Neural cell (in vitro differentiated cells): ENCODE results near the gene SLCO3A1. TPM values are rescaled to one million over a fixed set of nuclear protein-coding genes. Genes with fewer than 3 reads are reported as not detected.

Experiments
- H2AFZ ChIP-seq: fragments of 200-600, 300-800 bp; sonication (generic), shearing (Covaris generic); 2 replicates; pipeline ENCODE4 v1.6.0; 2014; ENCODE audit warnings: low read depth, mild to moderate bottlenecking, antibody characterized with exemption, low read length, moderate library complexity
- H3F3A ChIP-seq: fragments of 200-600 bp; shearing (Covaris generic); 2 replicates; pipeline ENCODE4 v1.6.1; 2016; ENCODE audit warnings: mild to moderate bottlenecking, moderate library complexity, mixed read lengths, antibody characterized with exemption, low read length; ENCODE audit not compliant: insufficient read depth, poor library complexity, severe bottlenecking
- H3K27ac ChIP-seq: fragments of 200-600, 300-800 bp; sonication (generic), shearing (Covaris generic); 2 replicates; pipeline ENCODE4 v1.5.1; 2014; ENCODE audit warnings: mild to moderate bottlenecking, low read length, moderate library complexity
- H3K27me3 ChIP-seq: fragments of 300-800, 200-600 bp; sonication (generic), shearing (Covaris generic); 2 replicates; pipeline ENCODE4 v1.6.0; 2014; ENCODE audit warnings: mild to moderate bottlenecking, low read depth, low read length, moderate library complexity; ENCODE audit not compliant: insufficient read depth
- H3K36me3 ChIP-seq: fragments of 300-800, 200-600 bp; sonication (generic), shearing (Covaris generic); 2 replicates; pipeline ENCODE4 v1.5.1; 2014; ENCODE audit warnings: mild to moderate bottlenecking, antibody characterized with exemption, low read length, moderate library complexity; ENCODE audit not compliant: insufficient read depth
- H3K4me2 ChIP-seq: fragments of 300-800, 200-600 bp; sonication (generic), shearing (Covaris generic); 2 replicates; pipeline ENCODE4 v1.6.0; 2014; ENCODE audit warnings: mild to moderate bottlenecking, low read length
- H3K4me3 ChIP-seq: fragments of 300-800, 200-600 bp; sonication (generic), shearing (Covaris generic); 2 replicates; pipeline ENCODE4 v1.5.1; 2014; ENCODE audit warnings: mild to moderate bottlenecking, low read length, moderate library complexity
- H3K79me2 ChIP-seq: fragments of 200-600 bp; shearing (Covaris generic); replicated peaks from 2 replicates; pipeline ENCODE4 v1.6.0; 2014; ENCODE audit warnings: mild to moderate bottlenecking, low read length, moderate library complexity; ENCODE audit not compliant: insufficient read depth
- H3K9ac ChIP-seq: fragments of 300-800, 200-600 bp; sonication (generic), shearing (Covaris generic); 2 replicates; pipeline ENCODE4 v1.6.1; 2016; ENCODE audit warnings: mild to moderate bottlenecking, low read length, mixed read lengths
- H3K9me2 ChIP-seq: fragments of 200-600 bp; shearing (Covaris generic); 2 replicates; pipeline ENCODE4 v1.6.1; 2016; ENCODE audit warnings: mild to moderate bottlenecking, low read length, mixed read lengths; ENCODE audit not compliant: insufficient read depth
- H3K9me3 ChIP-seq: fragments of 200-600, 300-800 bp; sonication (generic), shearing (Covaris generic); 2 replicates; pipeline ENCODE4 v1.6.1; 2016; ENCODE audit warnings: mild to moderate bottlenecking, mixed run types, low read length, moderate library complexity, mixed read lengths
- H4K20me1 ChIP-seq: fragments of 200-600 bp; shearing (Covaris generic); 2 replicates; pipeline ENCODE4 v1.6.1; 2016; ENCODE audit warnings: mild to moderate bottlenecking, mixed run types; ENCODE audit not compliant: insufficient read depth
- EP300 ChIP-seq: fragments of 450-650 bp; conservative IDR thresholded peaks from 2 replicates; pipeline ENCODE4 v1.6.1; 2014; ENCODE audit warnings: antibody characterized with exemption, mild to moderate bottlenecking, moderate library complexity; ENCODE audit not compliant: poor library complexity, severe bottlenecking
- EZH2 ChIP-seq: fragments of 200-600, 300-800 bp; shearing (Covaris generic), sonication (generic); IDR thresholded peaks from 2 replicates; pipeline ENCODE4 v1.6.1; 2014; ENCODE audit warnings: antibody characterized with exemption, low read length, borderline replicate concordance, mild to moderate bottlenecking; ENCODE audit not compliant: insufficient read depth, poor library complexity, severe bottlenecking
- MXI1 ChIP-seq: fragments of 450-650 bp; conservative IDR thresholded peaks from 2 replicates; pipeline ENCODE4 v1.6.1; 2014; ENCODE audit warnings: antibody characterized with exemption, mild to moderate bottlenecking; ENCODE audit not compliant: poor library complexity, severe bottlenecking
- POLR2AphosphoS5 ChIP-seq: IDR thresholded peaks from 2 replicates; pipeline ENCODE4 v1.6.1; 2012
- RAD21 ChIP-seq: fragments of 450-650 bp; conservative IDR thresholded peaks from 2 replicates; pipeline ENCODE4 v1.6.1; 2014; ENCODE audit warnings: antibody characterized with exemption, mild to moderate bottlenecking, moderate library complexity
- SMC3 ChIP-seq: fragments of 450-650 bp; conservative IDR thresholded peaks from 2 replicates; pipeline ENCODE4 v1.6.1; 2014; ENCODE audit warnings: antibody characterized with exemption, mild to moderate bottlenecking, moderate library complexity; ENCODE audit not compliant: poor library complexity
- TAF1 ChIP-seq: IDR thresholded peaks from 2 replicates; pipeline ENCODE4 v1.6.1; 2012; ENCODE audit warnings: low read depth
- polyA plus RNA-seq: library from polyadenylated mRNA; depleted of rRNA; stranded (reverse); fragments of >200 nt; gene quantifications from 2 replicates; pipeline ENCODE4 v1.2.3, GENCODE V29; 2014
- TF ChIP-seq, protein P1 (sequence below): IDR thresholded peaks from 2 replicates; pipeline ENCODE4 v1.6.1; 2012; ENCODE audit warnings: borderline replicate concordance
- TF ChIP-seq, protein P2 (sequence below): fragments of 450-650 bp; IDR thresholded peaks from 2 replicates; pipeline ENCODE4 v1.5.1; 2014; ENCODE audit warnings: antibody characterized with exemption, mild to moderate bottlenecking, moderate library complexity; ENCODE audit not compliant: poor library complexity, severe bottlenecking

SLCO3A1 gene
- polyA plus RNA-seq, 1 donor from 2014 or later: 14.2 TPM

DNA sequence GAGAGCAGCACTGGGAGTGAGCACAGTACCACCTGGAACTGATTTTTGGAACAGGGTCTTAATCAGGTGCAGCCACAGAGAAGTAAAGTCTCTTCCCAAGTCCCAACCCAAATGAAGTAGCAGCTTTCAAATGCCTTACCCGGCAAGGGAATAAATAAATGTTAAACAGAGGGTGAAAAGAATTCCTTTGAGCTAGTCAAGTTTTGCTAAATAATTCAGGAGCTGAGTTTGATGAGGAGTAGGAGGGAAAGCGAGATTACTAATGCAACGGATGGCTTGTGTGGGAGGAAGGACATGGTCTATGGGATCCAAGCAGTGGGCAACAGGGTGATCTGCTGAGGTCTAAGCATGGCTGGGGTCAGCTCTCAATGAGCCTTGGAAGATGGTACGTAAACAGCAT lies 335.7 kb downstream of the SLCO3A1 start:
- Histone ChIP-seq H2AFZ (no peak overlapping the region), H3K9me2 (no peaks in the 10 kb centered on the region), H3K27me3 (no peaks in the 10 kb centered on the region), H3K4me2 (no peak overlapping the region), H3F3A (no peaks in the 10 kb centered on the region), H3K4me3 (no peak overlapping the region), H3K9me3 (no peaks in the 10 kb centered on the region), H3K36me3 (no peaks in the 10 kb centered on the region), H3K79me2 (no peaks in the 10 kb centered on the region), H3K9ac (no peak overlapping the region), H3K27ac (no peak overlapping the region), H4K20me1 (no peaks in the 10 kb centered on the region)
- no peak for TF ChIP-seq EZH2
- no peak for TF ChIP-seq EP300
- TF ChIP-seq RAD21: no peak
- TF ChIP-seq TAF1: no peak
- TF ChIP-seq, protein P1, sequence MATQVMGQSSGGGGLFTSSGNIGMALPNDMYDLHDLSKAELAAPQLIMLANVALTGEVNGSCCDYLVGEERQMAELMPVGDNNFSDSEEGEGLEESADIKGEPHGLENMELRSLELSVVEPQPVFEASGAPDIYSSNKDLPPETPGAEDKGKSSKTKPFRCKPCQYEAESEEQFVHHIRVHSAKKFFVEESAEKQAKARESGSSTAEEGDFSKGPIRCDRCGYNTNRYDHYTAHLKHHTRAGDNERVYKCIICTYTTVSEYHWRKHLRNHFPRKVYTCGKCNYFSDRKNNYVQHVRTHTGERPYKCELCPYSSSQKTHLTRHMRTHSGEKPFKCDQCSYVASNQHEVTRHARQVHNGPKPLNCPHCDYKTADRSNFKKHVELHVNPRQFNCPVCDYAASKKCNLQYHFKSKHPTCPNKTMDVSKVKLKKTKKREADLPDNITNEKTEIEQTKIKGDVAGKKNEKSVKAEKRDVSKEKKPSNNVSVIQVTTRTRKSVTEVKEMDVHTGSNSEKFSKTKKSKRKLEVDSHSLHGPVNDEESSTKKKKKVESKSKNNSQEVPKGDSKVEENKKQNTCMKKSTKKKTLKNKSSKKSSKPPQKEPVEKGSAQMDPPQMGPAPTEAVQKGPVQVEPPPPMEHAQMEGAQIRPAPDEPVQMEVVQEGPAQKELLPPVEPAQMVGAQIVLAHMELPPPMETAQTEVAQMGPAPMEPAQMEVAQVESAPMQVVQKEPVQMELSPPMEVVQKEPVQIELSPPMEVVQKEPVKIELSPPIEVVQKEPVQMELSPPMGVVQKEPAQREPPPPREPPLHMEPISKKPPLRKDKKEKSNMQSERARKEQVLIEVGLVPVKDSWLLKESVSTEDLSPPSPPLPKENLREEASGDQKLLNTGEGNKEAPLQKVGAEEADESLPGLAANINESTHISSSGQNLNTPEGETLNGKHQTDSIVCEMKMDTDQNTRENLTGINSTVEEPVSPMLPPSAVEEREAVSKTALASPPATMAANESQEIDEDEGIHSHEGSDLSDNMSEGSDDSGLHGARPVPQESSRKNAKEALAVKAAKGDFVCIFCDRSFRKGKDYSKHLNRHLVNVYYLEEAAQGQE: no peak
- TF ChIP-seq, protein P2, sequence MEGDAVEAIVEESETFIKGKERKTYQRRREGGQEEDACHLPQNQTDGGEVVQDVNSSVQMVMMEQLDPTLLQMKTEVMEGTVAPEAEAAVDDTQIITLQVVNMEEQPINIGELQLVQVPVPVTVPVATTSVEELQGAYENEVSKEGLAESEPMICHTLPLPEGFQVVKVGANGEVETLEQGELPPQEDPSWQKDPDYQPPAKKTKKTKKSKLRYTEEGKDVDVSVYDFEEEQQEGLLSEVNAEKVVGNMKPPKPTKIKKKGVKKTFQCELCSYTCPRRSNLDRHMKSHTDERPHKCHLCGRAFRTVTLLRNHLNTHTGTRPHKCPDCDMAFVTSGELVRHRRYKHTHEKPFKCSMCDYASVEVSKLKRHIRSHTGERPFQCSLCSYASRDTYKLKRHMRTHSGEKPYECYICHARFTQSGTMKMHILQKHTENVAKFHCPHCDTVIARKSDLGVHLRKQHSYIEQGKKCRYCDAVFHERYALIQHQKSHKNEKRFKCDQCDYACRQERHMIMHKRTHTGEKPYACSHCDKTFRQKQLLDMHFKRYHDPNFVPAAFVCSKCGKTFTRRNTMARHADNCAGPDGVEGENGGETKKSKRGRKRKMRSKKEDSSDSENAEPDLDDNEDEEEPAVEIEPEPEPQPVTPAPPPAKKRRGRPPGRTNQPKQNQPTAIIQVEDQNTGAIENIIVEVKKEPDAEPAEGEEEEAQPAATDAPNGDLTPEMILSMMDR: no peak
- no peak for TF ChIP-seq POLR2AphosphoS5
- TF ChIP-seq MXI1: no peak
- TF ChIP-seq SMC3: no peak

DNA sequence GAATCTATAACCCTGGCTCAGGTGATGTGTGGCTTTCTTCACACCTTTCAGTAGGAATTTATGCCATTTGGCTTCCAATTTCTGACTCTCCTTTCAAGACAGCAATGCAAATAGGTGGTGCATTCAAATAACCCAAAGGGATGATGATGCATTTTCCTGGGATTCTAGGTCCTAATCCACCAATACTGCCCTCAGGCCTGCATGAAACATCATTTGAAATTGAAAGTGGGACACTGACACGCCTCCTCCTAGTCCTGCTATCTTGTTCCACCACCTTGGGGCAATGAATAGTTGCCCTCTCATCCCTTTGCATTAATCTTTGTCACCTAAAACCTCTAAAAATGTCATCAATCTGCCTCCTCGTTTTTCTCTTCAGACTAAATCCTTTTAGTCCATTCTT lies 341.7 kb downstream of the SLCO3A1 start:
- no peak overlapping the region for H3K27ac ChIP-seq
- no peak overlapping the region for H2AFZ ChIP-seq
- H3K4me2 ChIP-seq: no peak overlapping the region
- no peaks in the 10 kb centered on the region for H3F3A ChIP-seq
- no peaks in the 10 kb centered on the region for H3K79me2 ChIP-seq
- no peaks in the 10 kb centered on the region for H3K9me2 ChIP-seq
- H3K4me3 ChIP-seq: no peak overlapping the region
- H3K9me3 ChIP-seq: no peaks in the 10 kb centered on the region
- no peak overlapping the region for H3K9ac ChIP-seq
- H4K20me1 ChIP-seq: no peaks in the 10 kb centered on the region
- H3K27me3 ChIP-seq: no peaks in the 10 kb centered on the region
- H3K36me3 ChIP-seq: no peaks in the 10 kb centered on the region
- no peak for TF ChIP-seq SMC3
- no peak for TF ChIP-seq TAF1
- TF ChIP-seq EZH2: no peak
- no peak for TF ChIP-seq RAD21
- TF ChIP-seq EP300: no peak

DNA sequence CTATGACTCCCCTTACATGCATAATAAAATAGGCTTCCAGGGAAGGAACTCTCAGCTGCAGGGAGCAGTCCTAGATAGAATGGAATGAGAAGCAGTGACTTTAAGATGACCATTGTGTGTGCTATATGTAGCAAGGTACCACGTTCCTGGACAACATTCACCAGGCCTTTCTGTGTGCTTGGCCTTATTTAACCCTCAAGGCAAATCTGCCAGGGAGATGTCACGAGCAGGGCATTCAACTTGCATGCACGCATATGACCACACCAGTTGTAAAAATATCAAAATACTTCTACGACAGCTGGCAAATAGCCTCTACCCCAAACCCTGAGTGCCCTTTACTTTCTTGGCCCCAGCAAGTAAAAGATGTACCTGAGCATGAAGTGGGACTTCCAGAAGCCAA lies 342.8 kb downstream of the SLCO3A1 start:
- Histone ChIP-seq H3K79me2 (no peaks in the 10 kb centered on the region), H2AFZ (no peak overlapping the region), H3K4me2 (no peak overlapping the region), H4K20me1 (no peaks in the 10 kb centered on the region), H3K9me2 (no peaks in the 10 kb centered on the region), H3K27me3 (no peaks in the 10 kb centered on the region), H3K9ac (no peak overlapping the region), H3K9me3 (no peaks in the 10 kb centered on the region), H3F3A (no peaks in the 10 kb centered on the region), H3K27ac (no peak overlapping the region), H3K36me3 (no peaks in the 10 kb centered on the region), H3K4me3 (no peak overlapping the region)
- TF ChIP-seq, protein P1: no peak
- no peak for TF ChIP-seq SMC3
- TF ChIP-seq MXI1: no peak
- TF ChIP-seq TAF1: no peak
- TF ChIP-seq EP300: no peak
- TF ChIP-seq POLR2AphosphoS5: no peak
- TF ChIP-seq, protein P2: no peak
